GM21381 (cell line): ENCODE results near the gene SUMO3.

Experiments
- ATAC-seq: cut with Tn5 transposase; IDR thresholded peaks from one replicate; pipeline ENCODE4 v1.9.1; 2021; ENCODE audit warnings: mild to moderate bottlenecking, moderate library complexity; ENCODE audit not compliant: unreplicated experiment

SUMO3 gene

DNA sequence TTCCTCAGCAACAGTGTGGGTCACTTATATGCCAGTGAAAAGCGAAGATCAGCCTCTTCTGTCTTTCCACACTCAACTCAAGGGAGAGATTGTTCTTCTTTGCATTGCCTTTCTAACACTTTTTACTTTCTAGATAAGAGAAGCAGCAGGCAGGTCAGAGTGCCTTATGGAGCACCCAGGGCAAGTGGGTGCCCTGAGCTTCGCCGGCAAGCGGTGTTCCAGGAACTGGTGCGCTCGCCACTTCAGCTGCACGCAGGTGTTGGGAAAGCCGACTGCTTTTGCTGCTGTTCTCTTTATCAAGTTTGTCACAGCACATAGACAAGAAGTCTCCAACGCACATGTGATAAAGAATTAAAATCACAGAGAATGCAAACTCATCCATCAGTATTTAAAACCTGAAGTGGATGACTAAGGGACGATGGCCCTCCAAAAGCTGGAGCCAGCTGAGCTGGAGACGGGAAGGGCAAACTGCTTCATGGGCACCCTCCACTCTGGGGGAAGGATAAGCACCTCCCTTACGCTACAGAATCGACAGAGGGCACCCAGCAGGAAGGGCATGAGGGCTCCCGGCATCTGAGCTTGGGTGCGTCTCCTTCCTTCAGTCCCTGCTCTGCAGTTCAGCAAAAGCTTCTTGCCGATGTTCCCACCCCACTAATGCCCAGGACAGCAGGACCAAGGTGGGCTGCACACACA lies 36.9 kb downstream of the SUMO3 start:
- ATAC-seq, result no peak

DNA sequence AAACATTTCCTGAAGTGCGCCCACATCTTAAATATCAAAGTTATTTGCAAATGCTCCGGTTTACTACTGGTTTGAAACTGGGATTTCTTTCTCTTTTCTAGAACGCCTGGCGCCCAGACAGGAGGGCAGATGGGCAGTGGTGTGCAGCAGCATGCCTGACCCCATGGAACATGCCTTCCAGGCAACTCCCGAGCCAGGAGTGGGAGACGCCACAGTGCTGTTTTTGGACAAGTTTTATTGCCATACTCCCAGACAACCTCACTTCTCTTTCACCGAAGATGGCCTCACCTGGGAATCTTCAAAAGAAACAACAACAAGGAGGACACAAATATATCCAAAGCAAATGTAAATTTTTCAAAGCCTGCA lies 37.7 kb downstream of the SUMO3 start:
- ATAC-seq, result no peak

DNA sequence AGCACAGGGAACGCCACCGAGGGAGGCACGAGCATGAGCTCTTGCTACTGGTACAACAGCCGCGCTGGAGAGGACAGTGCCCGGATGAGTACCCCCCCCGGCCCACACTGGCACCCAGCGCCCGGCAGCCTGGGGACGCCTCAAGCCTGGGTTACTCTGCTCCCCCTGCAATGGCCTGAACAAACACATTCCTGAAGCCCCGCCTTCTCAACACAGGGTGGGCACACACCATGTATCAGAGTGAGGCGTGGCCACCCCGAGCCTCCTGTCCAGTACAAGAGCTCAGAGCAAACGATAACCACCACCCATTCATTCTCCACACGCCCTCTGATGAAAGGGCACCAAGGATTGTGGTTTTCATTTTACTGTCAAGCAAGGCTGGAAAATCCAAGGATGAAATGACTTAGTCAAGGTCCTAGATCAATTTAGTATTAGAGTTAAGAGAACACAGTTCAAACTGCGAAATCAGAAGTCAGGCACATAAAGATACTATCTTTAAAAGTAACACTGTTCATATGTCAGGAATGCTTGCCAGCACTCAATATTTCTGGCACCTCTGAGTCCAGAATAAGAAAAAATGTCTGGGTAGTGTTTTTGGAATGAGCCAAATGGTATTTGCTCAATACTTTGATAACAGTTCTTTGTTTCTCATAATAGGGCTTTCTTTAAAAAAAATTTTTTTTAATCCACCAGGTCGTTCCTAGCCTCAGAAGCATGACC lies 38.3 kb downstream of the SUMO3 start:
- ATAC-seq, result no peak

DNA sequence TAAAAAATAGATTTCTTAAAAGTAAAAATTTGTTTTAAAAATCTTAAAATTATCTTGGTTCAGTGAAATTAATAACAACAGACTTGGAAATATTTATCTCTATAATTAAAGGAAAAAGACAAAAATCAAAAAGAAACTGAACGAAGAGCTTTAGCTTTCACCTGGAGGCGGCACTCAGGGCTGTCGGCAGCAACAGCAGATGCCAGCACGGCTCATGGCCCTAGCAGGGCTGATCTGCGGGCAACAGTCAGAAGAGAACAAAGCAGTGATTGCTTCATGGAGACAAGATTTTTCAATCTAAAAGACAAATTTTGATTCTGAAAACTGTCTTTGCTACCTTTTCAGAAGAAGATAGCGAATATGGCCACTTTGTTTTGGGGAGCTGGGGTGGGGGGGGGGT lies 38.9 kb downstream of the SUMO3 start:
- ATAC-seq, result no peak

DNA sequence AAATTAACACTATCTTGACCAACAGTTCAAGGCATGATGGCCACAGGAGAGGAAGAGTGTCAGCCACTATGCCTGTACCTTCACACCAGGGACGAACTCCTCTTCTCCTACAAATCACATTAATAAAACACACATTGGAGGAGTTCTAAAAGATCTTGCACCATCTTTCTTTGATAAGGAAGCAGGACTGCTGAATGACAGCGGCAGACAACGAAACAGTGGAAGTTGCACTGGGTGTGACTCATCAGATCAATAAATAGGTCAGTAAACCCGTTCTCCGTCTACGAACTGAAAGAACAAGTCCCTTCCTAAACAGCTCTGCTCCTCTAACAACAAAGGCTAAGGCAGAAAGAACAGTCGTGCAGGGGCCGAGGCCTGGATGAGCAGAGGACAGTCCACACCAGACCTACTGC lies 39.4 kb downstream of the SUMO3 start:
- ATAC-seq, result no peak

DNA sequence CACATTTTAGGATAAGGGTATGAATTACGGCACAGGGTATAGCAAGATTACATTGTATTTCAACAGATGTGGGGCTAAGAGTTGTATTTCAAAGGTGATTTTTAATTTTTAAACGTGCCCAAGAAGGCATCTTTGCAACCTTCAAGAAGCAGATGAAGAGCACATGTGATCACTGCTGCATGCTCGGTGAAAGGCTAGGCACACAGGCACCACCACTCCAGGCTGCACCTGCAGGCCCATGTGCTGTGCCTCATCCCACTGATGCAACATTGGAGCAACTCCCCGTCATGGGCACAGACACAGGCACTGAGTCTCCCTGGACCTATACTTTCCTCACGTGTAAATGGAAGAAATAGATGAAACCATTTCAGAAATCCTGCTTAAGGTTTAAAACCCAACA lies 39.8 kb downstream of the SUMO3 start:
- ATAC-seq, result no peak

DNA sequence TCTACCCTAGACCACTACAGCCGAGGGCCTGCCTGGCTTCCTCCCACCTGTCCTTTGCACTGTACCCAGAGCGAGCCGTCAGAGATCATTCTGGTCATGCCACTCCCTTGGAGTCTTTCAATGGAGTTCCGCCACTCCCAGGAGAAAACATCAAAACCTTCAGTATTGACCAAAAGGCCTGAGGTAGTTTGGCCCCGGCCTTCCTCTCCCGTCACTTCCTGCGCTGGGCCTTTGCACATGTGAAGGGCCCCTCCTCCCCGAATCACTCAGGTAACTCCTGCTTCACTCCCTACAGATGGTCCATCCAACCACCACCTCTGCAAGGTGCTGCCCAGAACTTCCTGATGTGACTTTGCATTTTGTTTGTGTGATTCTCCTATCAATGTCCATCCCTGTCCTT lies 42.9 kb downstream of the SUMO3 start:
- ATAC-seq, result no peak

DNA sequence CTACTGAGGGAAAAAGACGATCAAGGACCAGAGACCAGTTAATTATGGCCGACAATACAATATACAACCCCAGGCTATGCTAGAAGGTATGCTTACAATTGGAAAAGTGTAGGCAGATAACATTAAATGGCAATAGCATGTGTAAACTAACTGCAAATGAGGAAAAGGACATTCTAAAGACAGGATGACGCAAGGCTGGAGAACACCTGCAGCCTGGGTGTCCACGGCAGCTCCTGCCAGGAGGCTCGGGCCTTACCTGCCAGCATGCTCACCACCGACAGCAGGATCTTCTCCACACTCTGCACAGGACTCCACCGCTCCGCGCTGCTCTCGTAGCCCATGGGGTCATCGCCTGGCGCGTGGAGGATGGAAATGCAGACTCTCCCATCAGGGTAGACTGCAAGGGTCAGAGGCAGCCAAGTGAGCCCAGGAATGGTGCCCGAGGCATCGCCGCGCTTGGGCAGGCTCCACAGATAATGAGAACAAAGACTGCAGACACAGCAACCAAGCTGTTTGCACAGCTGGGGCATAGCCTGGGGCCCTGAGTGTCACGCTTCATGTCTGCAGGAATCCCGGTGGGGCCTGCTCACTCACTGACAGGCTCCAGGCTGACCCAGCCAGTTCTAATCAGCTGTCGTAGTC lies 44.5 kb downstream of the SUMO3 start:
- ATAC-seq, result no peak

DNA sequence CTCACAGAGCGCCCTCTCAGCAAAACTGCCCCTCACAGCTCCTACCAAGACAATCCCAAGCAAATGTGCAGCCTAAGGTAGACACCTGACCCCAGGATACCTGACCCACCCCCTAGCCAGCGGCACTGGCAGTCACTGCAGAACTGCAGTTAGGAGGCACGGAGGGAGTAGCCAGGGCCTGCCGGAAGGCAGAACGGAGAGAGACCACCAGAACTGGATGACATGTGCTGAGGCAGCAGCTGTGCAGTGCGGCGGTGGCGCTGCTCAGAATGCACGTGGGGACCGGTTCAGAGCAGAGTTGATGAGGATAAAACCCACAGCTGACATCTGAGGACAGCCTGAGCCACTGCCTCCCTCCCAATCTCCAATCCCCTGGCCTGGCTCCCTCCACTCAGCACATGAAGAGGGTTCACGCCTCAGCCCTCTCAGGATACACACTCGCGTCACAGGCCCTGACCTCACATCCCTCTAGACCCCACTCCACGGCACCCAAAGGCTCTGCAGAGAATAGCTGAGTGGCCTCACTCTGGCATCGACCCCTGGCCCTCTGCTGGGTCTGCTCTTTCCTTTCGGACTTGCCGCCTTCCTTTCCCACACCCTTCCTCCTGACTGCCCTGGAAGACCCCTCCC lies 45.9 kb downstream of the SUMO3 start:
- ATAC-seq, result no peak

DNA sequence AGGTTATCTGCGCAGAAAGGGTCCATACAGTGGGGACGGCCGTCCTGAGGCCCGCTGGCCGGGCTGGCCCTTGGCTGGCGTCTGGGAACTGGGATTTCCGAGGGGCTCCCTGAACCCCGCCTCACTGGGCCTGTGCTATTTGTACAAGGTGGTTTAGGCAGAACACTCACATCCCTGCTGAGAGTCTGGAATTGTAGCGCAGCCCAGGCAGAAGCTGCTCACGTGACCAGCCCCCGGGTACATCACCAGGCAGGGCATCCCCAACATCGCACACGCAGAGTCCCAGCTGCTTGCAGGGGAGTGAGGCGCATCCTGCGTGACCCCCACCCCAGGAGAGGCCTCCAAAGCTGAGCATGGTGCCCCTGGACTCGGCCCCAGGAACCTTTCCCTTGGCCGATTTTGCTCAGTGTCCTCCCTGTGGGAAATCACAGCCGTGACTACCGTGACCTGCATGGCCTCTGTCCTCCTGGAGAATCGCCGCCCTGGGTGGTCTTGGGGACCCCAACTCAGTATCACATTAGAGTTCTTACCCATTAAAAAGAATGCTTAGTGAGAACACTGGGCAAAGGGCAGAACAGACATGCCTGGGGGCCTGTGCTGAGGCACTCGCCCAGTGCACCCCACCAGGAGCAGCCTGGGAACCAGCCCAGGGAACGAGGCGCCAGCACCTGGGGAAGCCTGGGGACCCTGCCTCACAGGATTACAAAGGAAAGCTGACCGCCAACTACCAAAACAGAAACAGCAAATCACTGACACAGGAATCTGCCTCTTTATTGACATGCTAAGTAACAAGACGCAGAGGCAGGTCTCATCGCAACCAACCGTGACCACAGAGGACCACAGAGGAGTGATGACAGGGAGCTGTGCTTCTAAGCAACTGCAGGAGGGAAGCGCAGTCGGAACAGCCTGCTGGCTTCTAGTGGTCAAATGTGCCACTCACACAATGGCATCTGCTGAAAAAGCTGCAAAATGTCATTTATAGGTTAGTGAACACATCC lies 49.7 kb downstream of the SUMO3 start:
- ATAC-seq, result no peak

DNA sequence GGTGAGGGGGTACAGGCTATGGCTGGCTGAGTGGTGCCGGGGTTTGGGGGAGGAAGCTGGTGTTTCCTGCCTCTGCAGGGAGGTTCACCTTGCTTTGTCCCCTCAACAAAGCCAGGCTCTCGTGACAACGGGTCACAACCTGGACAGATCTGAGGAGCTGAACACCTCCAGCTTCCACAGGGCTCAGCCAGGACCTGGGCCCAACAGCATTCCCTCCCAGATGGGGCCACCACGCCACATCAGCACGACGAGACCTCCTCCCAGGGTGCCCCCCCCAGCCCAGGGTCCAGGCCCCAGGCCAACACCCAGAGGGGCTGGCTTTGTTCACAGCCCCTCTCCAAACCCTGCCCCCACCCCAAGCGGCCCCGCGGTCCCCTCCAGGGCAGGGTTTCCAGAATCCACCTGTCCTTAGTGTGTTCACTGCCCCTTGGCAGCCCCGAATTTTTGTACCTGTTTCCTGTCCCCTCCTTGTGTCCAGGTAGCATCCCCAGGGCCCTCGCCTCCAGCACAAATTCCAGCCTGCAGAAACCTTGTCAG lies 51.0 kb downstream of the SUMO3 start:
- no peak for ATAC-seq

DNA sequence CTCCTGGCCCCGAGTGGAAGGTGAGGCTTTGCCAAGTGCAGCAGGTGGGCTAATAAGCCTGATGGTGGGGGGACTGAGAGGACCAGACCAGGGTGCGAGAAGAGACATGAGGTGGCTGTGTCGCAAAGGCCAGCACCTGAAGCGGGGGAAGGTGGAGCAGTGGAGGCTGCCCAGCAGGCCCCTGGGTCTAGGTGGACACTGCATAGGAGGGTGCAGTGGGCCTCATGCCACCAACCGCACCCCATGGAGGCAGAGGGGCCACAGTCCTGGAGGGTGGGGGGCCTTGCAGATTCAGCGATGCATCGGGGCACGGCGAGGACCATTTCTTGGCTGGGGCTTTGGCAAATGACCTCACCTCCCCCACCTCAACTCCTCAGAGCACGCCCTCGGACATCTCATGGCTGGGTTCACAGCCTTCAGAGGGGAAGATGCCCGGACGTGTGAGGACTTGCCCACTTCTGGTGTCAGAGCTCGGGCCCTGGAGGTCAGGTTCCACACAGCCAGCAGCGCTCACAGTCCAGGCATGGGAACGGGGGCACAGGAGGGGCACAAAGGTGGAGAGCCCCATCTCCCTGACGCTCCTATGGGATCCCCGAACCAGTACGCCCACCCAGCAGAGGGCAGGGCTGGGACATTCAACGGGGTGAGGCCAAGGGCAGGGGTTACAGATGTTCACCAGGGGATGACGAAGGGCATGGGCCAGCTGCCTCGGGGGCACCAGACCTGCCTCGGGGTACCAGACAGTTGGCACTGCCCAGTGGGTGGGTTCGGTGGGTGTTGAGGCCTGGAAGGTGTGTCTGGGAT lies 51.6 kb downstream of the SUMO3 start:
- ATAC-seq, result no peak

DNA sequence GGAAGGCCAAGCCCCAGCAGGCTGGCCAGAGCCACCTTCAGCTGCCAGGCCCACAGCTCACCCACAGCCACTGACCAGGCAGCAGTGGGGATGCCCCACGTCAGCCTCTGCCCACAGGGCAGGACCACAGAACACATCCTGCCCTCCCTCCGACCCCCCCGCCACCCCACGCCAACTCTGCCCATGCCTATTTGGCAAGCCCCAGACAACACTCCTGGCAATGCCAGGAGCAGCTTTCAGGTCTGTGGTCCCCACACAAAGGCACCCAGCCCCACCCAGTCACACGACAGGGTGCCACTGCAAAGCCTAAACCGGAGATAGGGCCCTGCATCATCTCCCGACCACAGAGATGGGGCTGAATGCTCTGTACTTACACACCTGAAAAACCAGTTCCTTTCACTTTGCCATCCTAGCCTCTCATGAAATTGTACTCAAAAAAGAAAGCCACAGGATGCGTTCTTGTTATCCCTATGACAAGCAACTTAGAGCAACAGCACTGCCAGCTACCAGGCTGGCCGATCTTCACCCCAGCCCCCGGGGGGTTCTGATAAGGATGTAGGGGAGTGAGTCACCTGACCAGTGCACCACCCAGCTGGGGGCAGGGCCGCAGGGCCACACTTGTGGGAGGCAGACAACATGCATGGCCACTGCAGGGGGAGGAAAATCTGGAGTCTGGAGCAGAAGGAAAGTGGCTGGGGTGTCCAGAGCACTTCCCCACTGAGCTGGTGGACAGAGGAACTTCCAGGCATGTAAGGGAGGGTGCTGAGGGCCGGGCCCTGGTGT lies 52.4 kb downstream of the SUMO3 start:
- no peak for ATAC-seq

DNA sequence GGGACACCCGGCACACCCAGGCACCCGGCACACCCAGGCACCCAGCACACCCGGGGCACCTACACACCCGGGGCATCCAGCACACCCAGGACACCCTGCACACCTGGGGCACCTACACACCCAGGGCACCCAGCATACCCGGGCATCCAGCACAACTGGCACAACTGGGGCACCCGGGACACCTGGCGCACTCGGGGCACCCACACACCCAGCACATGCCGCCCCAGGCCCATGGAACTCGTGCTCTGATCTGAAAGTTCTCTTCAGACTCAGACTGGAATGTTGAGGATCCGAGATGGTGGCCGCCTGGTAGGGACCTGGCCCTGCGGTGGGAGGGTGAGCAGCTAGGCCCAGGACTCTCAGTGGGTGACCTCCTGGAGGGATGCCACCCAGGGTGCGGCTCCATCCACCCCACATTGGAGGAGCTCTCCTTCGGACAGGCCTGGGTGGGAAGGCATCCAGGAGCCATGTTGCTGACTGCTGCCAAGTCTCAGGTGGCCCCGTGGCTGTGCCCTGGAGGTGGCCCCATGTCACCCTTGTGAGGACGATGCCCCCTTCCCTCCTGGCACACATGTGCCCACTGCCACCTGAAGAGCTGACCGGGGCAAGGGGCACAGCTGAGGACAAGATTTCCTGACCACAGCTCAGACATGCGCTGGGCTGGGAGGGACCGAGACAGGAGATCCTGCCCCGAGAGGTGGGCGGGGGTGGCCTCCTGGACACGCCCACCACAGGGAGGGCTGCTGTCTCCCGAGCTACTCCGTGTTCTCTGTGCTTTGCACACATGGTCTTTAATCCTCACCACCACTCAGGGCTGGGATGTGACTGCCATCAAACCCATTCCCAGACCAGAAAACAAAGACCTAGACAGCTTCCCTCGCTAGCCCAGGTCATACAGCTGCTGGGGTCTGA lies 53.3 kb downstream of the SUMO3 start:
- no peak for ATAC-seq

DNA sequence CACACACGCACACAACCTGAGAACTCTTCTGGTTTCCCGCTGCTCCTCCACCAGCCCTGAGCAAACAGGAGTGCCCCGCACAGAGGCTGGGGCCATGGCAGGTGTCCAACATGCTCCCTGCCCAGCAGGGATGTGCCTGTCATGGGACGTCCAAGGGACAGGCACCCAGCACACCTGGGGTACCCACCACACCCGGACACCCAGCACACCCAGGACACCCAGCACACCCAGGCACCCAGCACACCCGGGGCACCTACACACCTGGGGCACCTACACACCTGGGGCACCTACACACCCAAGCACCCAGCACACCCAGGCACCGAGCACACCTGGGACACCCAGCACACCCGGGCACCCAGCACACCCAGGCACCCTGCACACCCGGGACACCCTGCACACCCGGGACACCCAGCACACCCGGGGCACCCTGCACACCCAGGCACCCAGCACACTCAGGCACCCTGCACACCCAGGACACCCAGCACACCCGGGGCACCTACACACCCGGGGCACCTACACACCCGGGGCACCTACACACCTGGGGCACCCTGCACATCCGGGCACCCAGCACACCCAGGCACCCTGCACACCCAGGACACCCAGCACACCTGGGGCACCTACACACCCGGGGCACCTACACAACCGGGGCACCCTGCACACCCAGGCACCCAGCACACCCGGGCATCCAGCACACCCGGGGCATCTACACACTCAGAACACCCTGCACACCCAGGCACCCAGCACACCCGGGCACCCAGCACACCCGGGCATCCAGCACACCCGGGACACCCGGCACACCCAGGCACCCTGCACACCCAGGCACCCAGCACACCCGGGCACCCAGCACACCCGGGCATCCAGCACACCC lies 54.2 kb downstream of the SUMO3 start:
- no peak for ATAC-seq

DNA sequence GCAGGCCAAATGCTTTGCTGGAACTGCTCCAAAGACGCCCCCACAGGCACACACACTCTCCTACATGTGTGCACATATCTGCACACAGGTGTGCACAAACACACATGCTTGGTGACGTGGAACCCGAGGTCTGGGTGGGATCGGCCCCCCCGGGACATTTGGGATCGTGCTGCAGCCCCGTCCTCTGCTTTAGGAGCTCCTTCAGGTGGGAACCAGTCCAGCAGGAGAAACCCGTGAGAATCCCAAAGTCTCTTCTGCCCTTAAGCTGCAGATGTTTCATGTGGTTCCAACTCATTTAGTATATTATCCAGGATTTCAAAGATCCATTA lies 54.8 kb downstream of the SUMO3 start:
- ATAC-seq, result no peak
